Neural progenitor cell (in vitro differentiated cells): Measurements from ENCODE around the gene SHFL. TPM values are rescaled to one million over a fixed set of nuclear protein-coding genes. Genes with fewer than 3 reads are reported as not detected.

Experiments
- DNase-seq: peaks from one replicate; pipeline ENCODE4 v3.0.0-alpha.2; 2016; ENCODE audit warnings: low spot score
- H2AFZ ChIP-seq: fragments of 200-600 bp; sonication (generic); replicated peaks from 2 replicates; pipeline ENCODE4 v1.6.1; 2016; ENCODE audit warnings: antibody characterized with exemption
- H3F3A ChIP-seq: fragments of 200-600 bp; sonication (generic); 2 replicates; pipeline ENCODE4 v1.6.1; 2016; ENCODE audit warnings: antibody characterized with exemption, low read depth
- H3K27ac ChIP-seq: fragments of 200-600 bp; sonication (generic); 2 replicates; pipeline ENCODE4 v1.5.1; 2016; ENCODE audit warnings: mild to moderate bottlenecking
- H3K27me3 ChIP-seq: fragments of 200-600 bp; sonication (generic); 2 replicates; pipeline ENCODE4 v1.6.1; 2016; ENCODE audit warnings: mild to moderate bottlenecking, moderate library complexity
- H3K36me3 ChIP-seq: fragments of 200-600 bp; sonication (generic); 2 replicates; pipeline ENCODE4 v1.5.1; 2016
- H3K4me1 ChIP-seq: fragments of 200-600 bp; sonication (generic); 2 replicates; pipeline ENCODE4 v1.6.1; 2016; ENCODE audit warnings: mixed run types
- H3K4me2 ChIP-seq: fragments of 200-600 bp; sonication (generic); 2 replicates; pipeline ENCODE4 v1.6.1; 2016
- H3K4me3 ChIP-seq: fragments of 200-600 bp; sonication (generic); 2 replicates; pipeline ENCODE4 v1.5.1; 2016
- H3K79me2 ChIP-seq: fragments of 200-600 bp; sonication (generic); 2 replicates; pipeline ENCODE4 v1.6.1; 2016; ENCODE audit warnings: low read depth
- H3K9ac ChIP-seq: fragments of 200-600 bp; sonication (generic); 2 replicates; pipeline ENCODE4 v1.6.1; 2016
- H3K9me3 ChIP-seq: fragments of 200-600 bp; sonication (generic); 2 replicates; pipeline ENCODE4 v1.5.1; 2016; ENCODE audit warnings: low read depth
- H4K20me1 ChIP-seq: fragments of 200-600 bp; sonication (generic); 2 replicates; pipeline ENCODE4 v1.6.1; 2016; ENCODE audit warnings: low read depth
- H3K27ac Mint-ChIP-seq: 3 replicates; pipeline ENCODE4 v1.8.0; 2021; ENCODE audit warnings: mixed read lengths
- H3K27me3 Mint-ChIP-seq: 2 replicates; pipeline ENCODE4 v1.8.0; 2022; ENCODE audit warnings: low read depth, mild to moderate bottlenecking, inconsistent platforms, moderate library complexity, mixed read lengths; ENCODE audit not compliant: insufficient read depth
- H3K36me3 Mint-ChIP-seq: 3 replicates; pipeline ENCODE4 v1.8.0; 2021; ENCODE audit warnings: mixed read lengths
- H3K4me1 Mint-ChIP-seq: 3 replicates; pipeline ENCODE4 v1.8.0; 2021; ENCODE audit warnings: mixed read lengths
- H3K4me3 Mint-ChIP-seq: 3 replicates; pipeline ENCODE4 v1.8.0; 2021; ENCODE audit warnings: mild to moderate bottlenecking, moderate library complexity, mixed read lengths
- H3K9me3 Mint-ChIP-seq: 3 replicates; pipeline ENCODE4 v1.8.0; 2020; ENCODE audit warnings: mixed read lengths
- CTCF ChIP-seq: fragments of 200-600 bp; sonication (generic); IDR thresholded peaks from 2 replicates; pipeline ENCODE4 v1.5.1; 2017; ENCODE audit warnings: antibody characterized with exemption, mild to moderate bottlenecking
- EZH2 ChIP-seq: fragments of 200-600 bp; sonication (generic); IDR thresholded peaks from 2 replicates; pipeline ENCODE4 v1.6.1; 2017; ENCODE audit warnings: antibody characterized with exemption, mild to moderate bottlenecking, moderate library complexity
- EZH2phosphoT487 ChIP-seq: fragments of 200-600 bp; sonication (generic); IDR thresholded peaks from 2 replicates; pipeline ENCODE4 v1.6.1; 2017; ENCODE audit warnings: antibody characterized with exemption
- total RNA-seq: library from RNA; depleted of rRNA; stranded (reverse); fragments of >200 nt; gene quantifications from 2 replicates; pipeline ENCODE4 v1.2.3, GENCODE V29; 2015; ENCODE audit warnings: low replicate concordance

SHFL gene
- total RNA-seq, 1 donor from 2014 or later: 0.15 TPM

- H2AFZ ChIP-seq: peak overlapping the region; percentile 95
Observed at GRCh38 chr19:10086591-10087192, 575 bp downstream of the SHFL start.

GRCh38 chr19:10087296-10088061, 1.4 kb downstream of the SHFL start:
- no peaks in the 10 kb centered on the region for H4K20me1 ChIP-seq
- H2AFZ ChIP-seq: no peak overlapping the region
- no peaks in the 10 kb centered on the region for H3K36me3 ChIP-seq
- no peak overlapping the region for H3K9ac ChIP-seq
- no peaks in the 10 kb centered on the region for H3K4me1 Mint-ChIP-seq
- peaks cover 6% of the 10 kb centered on the region for H3K4me1 ChIP-seq
- H3K4me3 Mint-ChIP-seq: peak overlapping the region; percentile 66
- peaks cover 35% of the 10 kb centered on the region for H3K27me3 Mint-ChIP-seq
- H3K36me3 Mint-ChIP-seq: no peaks in the 10 kb centered on the region
- peak overlapping the region; percentile 72 for H3K4me3 ChIP-seq
- H3K27ac ChIP-seq: no peak overlapping the region
- TF ChIP-seq EZH2phosphoT487 (no peak), EZH2 (no peak), CTCF (no peak)
- no peaks in the 10 kb centered on the region for H3K9me3 ChIP-seq
- no peak for DNase-seq
- no peaks in the 10 kb centered on the region for H3K79me2 ChIP-seq
- no peaks in the 10 kb centered on the region for H3F3A ChIP-seq
- peak overlapping the region; percentile 93 for H3K4me2 ChIP-seq
- H3K27me3 ChIP-seq: peaks cover 54% of the 10 kb centered on the region
- peaks cover 4% of the 10 kb centered on the region for H3K9me3 Mint-ChIP-seq
- H3K27ac Mint-ChIP-seq: no peak overlapping the region

More at GRCh38 chr19:10086591-10087192, 575 bp downstream of the SHFL start:
- no peaks in the 10 kb centered on the region for H3K79me2 ChIP-seq
- H3K9me3 ChIP-seq: no peaks in the 10 kb centered on the region
- peak overlapping the region; percentile 72 for H3K4me3 ChIP-seq
- no peaks in the 10 kb centered on the region for H3K36me3 ChIP-seq
- no peak overlapping the region for H3K9ac ChIP-seq
- H3K36me3 Mint-ChIP-seq: no peaks in the 10 kb centered on the region
- H3K27me3 Mint-ChIP-seq: peaks cover 31% of the 10 kb centered on the region
- H3K27ac ChIP-seq: no peak overlapping the region
- H3K27me3 ChIP-seq: peaks cover 57% of the 10 kb centered on the region
- peaks cover 4% of the 10 kb centered on the region for H3K9me3 Mint-ChIP-seq
- no peaks in the 10 kb centered on the region for H3K4me1 Mint-ChIP-seq
- TF ChIP-seq EZH2 (peak; percentile 57), EZH2phosphoT487 (no peak)
- H3K4me1 ChIP-seq: peaks cover 6% of the 10 kb centered on the region
- H3K4me2 ChIP-seq: peak overlapping the region; percentile 93
- H4K20me1 ChIP-seq: no peaks in the 10 kb centered on the region
- no peaks in the 10 kb centered on the region for H3F3A ChIP-seq
- peak; percentile 33 for DNase-seq
- no peak overlapping the region for H3K27ac Mint-ChIP-seq
- H3K4me3 Mint-ChIP-seq: peak overlapping the region; percentile 52

- peaks cover 30% of the 10 kb centered on the region for H3K27me3 Mint-ChIP-seq
- no peak for TF ChIP-seq CTCF
- TF ChIP-seq EZH2phosphoT487: no peak
- no peak for TF ChIP-seq EZH2
- H3K9me3 ChIP-seq: no peaks in the 10 kb centered on the region
Observed at GRCh38 chr19:10088949-10089554, 2.9 kb downstream of the SHFL start.

More at GRCh38 chr19:10088949-10089554, 2.9 kb downstream of the SHFL start:
- H3K79me2 ChIP-seq: no peaks in the 10 kb centered on the region
- DNase-seq: no peak
- no peak overlapping the region for H2AFZ ChIP-seq
- no peaks in the 10 kb centered on the region for H3K4me1 Mint-ChIP-seq
- no peak overlapping the region for H3K4me2 ChIP-seq
- H3K36me3 Mint-ChIP-seq: no peaks in the 10 kb centered on the region
- H3F3A ChIP-seq: no peaks in the 10 kb centered on the region
- no peak overlapping the region for H3K4me3 ChIP-seq
- no peak overlapping the region for H3K9ac ChIP-seq
- H3K27ac ChIP-seq: no peak overlapping the region
- no peak overlapping the region for H3K4me3 Mint-ChIP-seq
- no peaks in the 10 kb centered on the region for H4K20me1 ChIP-seq
- peaks cover 6% of the 10 kb centered on the region for H3K4me1 ChIP-seq
- H3K27me3 ChIP-seq: peaks cover 38% of the 10 kb centered on the region
- H3K36me3 ChIP-seq: no peaks in the 10 kb centered on the region
- peaks cover 6% of the 10 kb centered on the region for H3K9me3 Mint-ChIP-seq
- H3K27ac Mint-ChIP-seq: no peak overlapping the region
